Measurements from ENCODE around the gene DCDC2.

The DCDC2 gene

GRCh38 chr6:24359640-24360454, 2.0 kb upstream of the DCDC2 start:
- Histone ChIP-seq H3K9ac (peak overlapping the region; percentile 11), H3K4me2 (ENCODE audit: low read length) (peak overlapping the region; percentile 68), H3K4me1 (peaks cover 6% of the 10 kb centered on the region), H3K9me3 (ENCODE audit: control insufficient read depth, low read length) (no peaks in the 10 kb centered on the region), H2AFZ (peak overlapping the region; percentile 93), H3K27me3 (ENCODE audit: control insufficient read depth, insufficient read depth, low read length) (no peaks in the 10 kb centered on the region), H3K79me2 (no peaks in the 10 kb centered on the region), H3K4me3 (ENCODE audit: low read depth, low read length) (peak overlapping the region; percentile 55), H3K27ac (peak overlapping the region; percentile 94), H3K36me3 (ENCODE audit: control insufficient read depth, insufficient read depth, low read length) (no peaks in the 10 kb centered on the region)
- peak; percentile 97 for TF ChIP-seq CTCF (IDR thresholded peaks at IDR 0.05)

GRCh38 chr6:24358219-24358821, 461 bp upstream of the DCDC2 start:
- peak overlapping the region; percentile 77 for H3K4me2 ChIP-seq (ENCODE audit: low read length)
- peak overlapping the region; percentile 74 for H3K4me3 ChIP-seq (ENCODE audit: low read depth, low read length)
- H3K9me3 ChIP-seq (ENCODE audit: control insufficient read depth, low read length), result no peaks in the 10 kb centered on the region
- no peaks in the 10 kb centered on the region for H3K27me3 ChIP-seq (ENCODE audit: control insufficient read depth, insufficient read depth, low read length)
- peak overlapping the region; percentile 70 for H3K27ac ChIP-seq
- peak overlapping the region; percentile 33 for H3K9ac ChIP-seq
- H3K4me1 ChIP-seq, result peaks cover 6% of the 10 kb centered on the region
- no peak for TF ChIP-seq CTCF (IDR thresholded peaks at IDR 0.05)
- H2AFZ ChIP-seq, result peak overlapping the region; percentile 84
- no peaks in the 10 kb centered on the region for H3K79me2 ChIP-seq
- H3K36me3 ChIP-seq (ENCODE audit: control insufficient read depth, insufficient read depth, low read length), result no peaks in the 10 kb centered on the region

- Histone ChIP-seq H2AFZ (peak overlapping the region; percentile 84), H3K4me1 (peaks cover 6% of the 10 kb centered on the region), H3K27ac (peak overlapping the region; percentile 70), H3K79me2 (no peaks in the 10 kb centered on the region), H3K4me3 (ENCODE audit: low read depth, low read length) (peak overlapping the region; percentile 74), H3K27me3 (ENCODE audit: control insufficient read depth, insufficient read depth, low read length) (no peaks in the 10 kb centered on the region), H3K9me3 (ENCODE audit: control insufficient read depth, low read length) (no peaks in the 10 kb centered on the region), H3K36me3 (ENCODE audit: control insufficient read depth, insufficient read depth, low read length) (no peaks in the 10 kb centered on the region), H3K9ac (no peak overlapping the region), H3K4me2 (ENCODE audit: low read length) (peak overlapping the region; percentile 77)
- TF ChIP-seq CTCF (IDR thresholded peaks at IDR 0.05), result no peak
Observed at GRCh38 chr6:24356310-24356973, 1.4 kb downstream of the DCDC2 start.

- H3K36me3 ChIP-seq (ENCODE audit: control insufficient read depth, insufficient read depth, low read length), result no peaks in the 10 kb centered on the region
- H3K9ac ChIP-seq, result no peak overlapping the region
- peak overlapping the region; percentile 8 for H2AFZ ChIP-seq
- H3K9me3 ChIP-seq (ENCODE audit: control insufficient read depth, low read length), result no peaks in the 10 kb centered on the region
- H3K27ac ChIP-seq, result peak overlapping the region; percentile 3
- H3K4me2 ChIP-seq (ENCODE audit: low read length), result no peak overlapping the region
- no peak for TF ChIP-seq CTCF (IDR thresholded peaks at IDR 0.05)
- H3K4me3 ChIP-seq (ENCODE audit: low read depth, low read length), result no peak overlapping the region
- no peaks in the 10 kb centered on the region for H3K79me2 ChIP-seq
- no peaks in the 10 kb centered on the region for H3K27me3 ChIP-seq (ENCODE audit: control insufficient read depth, insufficient read depth, low read length)
- peaks cover 2% of the 10 kb centered on the region for H3K4me1 ChIP-seq
Observed at GRCh38 chr6:24355393-24355792, 2.5 kb downstream of the DCDC2 start.

All from parathyroid adenoma (tissue), 2 donors.